HG03432 (cell line): ENCODE data around the gene SLC44A2.

ENCODE experiments used
- ATAC-seq: cut with Tn5 transposase; IDR thresholded peaks from one replicate; pipeline ENCODE4 v1.9.1; 2021; ENCODE audit warnings: mild to moderate bottlenecking, moderate library complexity; ENCODE audit not compliant: unreplicated experiment

SLC44A2 gene

DNA sequence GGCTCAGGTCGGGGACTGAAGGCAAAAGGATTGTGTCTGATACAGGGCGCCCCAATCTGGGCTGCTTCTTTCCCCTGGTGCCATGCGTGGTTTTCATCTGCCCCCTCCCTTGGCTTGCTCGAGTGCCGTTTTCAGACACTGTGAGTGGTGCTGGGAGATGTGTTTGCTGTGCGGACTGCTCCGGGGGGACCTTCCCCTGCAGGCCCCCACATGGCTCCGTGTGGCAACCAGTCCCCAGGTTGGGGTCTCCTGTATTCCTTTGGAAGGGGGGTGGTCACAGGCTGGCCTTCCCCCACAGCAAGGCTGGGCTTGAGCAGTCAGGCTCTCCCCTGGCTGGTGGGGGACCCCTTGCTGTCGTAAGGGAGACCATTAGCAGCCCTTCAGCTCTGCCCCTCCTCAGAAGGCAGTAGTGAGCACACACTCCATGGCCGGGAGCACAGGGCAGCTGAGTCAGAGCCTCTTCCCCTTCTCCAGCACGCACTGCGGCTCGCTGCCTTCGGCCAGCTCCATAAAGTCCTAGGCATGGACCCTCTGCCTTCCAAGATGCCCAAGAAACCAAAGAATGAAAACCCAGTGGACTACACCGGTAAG, 55.3 kb downstream of the SLC44A2 start:
- no peak for ATAC-seq

DNA sequence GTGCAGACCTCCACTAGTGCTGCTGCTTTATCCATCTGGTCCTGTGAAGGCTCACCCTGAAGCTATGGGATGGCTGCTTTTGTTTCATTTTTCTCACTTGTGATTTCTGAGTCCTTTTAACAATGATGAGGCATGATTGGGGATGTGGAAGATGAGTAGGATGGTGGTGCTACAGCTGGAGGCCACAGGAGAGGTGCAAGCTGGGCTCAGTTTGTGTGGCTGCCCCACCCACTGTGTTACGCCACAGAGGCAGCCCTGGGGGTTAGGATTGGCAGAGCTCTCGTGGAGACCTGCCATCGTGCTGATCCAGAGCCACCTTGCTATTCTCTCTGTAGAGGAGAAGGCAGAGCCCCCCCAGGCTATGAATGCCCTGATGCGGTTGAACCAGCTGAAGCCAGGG, 56.3 kb downstream of the SLC44A2 start:
- no peak for ATAC-seq

DNA sequence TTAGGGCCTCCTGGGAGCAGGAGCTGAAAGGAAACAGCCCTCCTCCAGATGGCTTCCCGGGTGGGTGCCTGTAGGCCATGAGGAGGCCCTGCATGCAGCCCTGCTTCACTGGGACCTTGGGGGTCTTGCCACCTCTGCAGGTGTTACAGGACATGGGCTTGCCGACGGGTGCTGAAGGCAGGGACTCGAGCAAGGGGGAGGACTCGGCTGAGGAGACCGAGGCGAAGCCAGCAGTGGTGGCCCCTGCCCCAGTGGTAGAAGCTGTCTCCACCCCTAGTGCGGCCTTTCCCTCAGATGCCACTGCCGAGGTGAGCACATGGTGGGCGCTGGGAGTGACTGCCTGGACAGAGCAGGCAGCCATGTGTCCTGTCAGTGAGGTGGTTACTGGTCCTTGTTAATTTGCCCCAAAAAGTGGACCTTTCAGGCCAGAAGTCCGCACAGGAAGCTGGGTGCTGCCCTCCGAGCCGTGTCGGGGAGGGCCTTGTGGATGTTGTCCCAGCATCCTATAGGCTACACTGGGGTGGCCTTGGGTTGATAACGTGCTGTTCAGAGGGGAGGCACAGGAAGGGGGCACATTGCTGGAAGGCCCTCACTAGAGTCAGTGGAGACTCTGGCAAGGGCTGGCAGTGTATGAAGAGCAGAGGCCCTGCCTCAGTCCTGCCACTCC, 57.2 kb downstream of the SLC44A2 start:
- ATAC-seq, result no peak

DNA sequence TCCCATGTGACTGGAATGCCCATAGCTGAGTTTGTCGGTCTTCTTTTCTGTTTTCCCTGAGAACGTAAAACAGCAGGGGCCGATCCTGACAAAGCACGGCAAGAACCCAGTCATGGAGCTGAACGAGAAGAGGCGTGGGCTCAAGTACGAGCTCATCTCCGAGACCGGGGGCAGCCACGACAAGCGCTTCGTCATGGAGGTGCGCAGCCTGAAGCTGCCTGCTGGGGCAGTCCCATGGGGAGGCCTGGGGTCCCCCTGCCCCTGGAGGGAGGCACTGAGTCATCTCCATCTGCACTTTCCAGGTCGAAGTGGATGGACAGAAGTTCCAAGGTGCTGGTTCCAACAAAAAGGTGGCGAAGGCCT, 57.7 kb downstream of the SLC44A2 start:
- no peak for ATAC-seq

DNA sequence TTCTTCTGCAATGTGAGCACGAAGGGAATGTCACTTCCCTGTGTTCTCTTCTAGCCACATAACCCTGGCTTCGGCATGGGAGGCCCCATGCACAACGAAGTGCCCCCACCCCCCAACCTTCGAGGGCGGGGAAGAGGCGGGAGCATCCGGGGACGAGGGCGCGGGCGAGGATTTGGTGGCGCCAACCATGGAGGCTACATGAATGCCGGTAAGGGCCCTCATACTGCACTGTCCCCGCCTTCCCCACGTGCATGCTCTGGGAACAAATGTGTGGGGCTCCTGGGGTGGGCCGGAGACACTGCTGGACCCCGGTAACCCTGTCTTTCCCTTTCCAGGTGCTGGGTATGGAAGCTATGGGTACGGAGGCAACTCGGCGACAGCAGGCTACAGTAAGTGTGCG, 58.2 kb downstream of the SLC44A2 start:
- ATAC-seq, result no peak

DNA sequence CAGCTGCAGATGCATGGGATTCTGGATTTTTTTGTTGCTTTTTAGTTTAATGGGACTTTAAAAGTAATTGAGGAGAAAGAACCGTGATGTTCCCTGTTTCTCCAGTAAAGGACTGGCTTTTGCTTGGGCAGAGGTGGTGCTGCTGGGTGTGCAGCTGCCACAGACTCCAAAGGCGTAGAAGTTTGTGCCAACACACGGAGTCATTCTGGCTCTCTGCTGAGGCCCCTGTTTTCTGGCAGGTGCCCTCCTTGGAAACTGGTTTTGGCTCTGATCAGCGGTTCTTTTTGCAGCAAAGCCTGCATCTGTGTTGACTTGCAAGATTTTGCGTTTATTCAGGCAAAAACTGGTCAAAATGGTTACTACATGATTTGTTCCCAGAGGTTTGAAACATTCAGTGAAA, 59.9 kb downstream of the SLC44A2 start:
- no peak for ATAC-seq

DNA sequence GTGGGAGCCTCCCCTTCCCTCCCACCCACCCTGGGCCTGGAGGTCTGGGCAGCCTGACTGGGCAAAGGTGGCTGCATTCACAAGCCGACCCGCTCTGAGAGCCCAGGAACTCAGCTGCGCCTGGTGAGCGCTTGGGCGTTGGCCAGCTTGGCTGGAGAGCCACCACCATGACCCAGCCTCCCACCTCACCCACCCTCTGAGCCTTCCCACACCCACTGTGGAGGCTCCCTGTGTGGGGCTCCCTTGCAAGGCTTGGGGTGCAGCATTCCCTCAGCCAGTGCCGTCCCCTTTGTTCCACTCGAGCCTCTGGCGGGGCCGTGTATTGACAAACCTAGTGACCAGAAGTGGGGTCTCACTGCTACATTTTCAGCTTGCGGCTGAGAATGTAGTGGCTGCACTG, 60.8 kb downstream of the SLC44A2 start:
- ATAC-seq, result no peak

DNA sequence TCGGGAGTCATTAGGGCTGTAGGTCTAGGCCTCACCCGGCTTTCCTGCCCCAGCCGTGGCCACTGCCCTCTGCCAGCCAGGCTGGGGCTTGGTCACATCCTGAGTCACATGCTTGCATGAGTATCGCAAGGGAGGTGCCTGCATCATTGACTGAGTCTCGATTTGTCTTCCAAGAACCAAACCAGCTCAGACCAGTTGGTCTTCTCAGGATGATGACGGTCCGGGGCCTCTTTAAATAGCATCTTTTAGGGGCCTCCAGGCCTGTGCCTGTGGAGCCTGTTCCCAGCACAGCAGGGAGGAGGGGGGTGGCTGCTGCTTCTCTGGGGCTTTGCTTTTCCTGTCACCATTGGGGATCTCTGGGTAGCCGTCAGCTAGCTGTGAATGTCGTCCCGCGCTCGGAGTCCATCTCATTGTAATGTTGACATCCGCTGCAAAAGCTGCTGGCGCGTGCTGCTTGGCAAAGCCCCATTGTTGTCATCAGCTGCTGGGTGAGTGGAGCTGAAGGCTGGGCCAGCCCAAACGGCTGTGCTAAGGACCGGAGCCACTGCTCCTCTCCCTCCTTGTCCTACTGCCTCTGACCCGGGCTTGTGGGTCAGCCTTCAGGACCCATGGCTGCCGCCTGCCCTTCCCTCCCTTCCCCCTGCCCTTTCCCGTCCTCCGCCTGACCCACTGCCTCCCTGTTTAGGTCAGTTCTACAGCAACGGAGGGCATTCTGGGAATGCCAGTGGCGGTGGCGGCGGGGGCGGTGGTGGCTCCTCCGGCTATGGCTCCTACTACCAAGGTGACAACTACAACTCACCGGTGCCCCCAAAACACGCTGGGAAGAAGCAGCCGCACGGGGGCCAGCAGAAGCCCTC, 61.5 kb downstream of the SLC44A2 start:
- no peak for ATAC-seq

DNA sequence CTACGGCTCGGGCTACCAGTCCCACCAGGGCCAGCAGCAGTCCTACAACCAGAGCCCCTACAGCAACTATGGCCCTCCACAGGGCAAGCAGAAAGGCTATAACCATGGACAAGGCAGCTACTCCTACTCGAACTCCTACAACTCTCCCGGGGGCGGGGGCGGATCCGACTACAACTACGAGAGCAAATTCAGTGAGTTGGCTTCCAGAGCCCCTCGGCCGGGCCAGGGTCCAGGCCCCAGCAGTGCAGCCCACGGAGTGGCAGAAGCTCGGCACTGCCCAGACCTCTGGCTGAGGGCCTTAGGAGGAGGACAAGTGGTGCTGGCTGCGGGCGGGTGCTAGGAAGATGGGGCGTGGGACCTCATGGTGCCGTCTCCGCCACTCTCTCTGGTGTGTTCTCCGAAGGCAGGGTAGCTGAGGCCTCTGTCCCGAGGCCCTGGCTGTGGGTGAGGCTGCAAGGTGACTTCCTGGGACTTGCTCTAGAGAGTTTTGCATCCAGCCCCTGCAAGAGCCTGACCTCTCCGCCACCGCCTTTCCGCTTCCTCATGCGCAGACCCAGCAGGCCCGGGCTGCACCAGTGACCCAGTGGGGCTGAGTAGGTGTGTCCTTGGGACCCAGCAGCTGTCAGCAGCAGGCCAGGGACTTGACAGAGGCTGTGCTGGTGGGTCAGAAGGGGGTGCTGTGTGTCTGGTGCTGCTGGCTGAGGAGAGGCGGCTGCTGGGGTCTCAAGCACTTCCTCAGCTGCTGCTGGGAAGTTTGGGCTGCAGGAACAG, 62.4 kb downstream of the SLC44A2 start:
- no peak for ATAC-seq

DNA sequence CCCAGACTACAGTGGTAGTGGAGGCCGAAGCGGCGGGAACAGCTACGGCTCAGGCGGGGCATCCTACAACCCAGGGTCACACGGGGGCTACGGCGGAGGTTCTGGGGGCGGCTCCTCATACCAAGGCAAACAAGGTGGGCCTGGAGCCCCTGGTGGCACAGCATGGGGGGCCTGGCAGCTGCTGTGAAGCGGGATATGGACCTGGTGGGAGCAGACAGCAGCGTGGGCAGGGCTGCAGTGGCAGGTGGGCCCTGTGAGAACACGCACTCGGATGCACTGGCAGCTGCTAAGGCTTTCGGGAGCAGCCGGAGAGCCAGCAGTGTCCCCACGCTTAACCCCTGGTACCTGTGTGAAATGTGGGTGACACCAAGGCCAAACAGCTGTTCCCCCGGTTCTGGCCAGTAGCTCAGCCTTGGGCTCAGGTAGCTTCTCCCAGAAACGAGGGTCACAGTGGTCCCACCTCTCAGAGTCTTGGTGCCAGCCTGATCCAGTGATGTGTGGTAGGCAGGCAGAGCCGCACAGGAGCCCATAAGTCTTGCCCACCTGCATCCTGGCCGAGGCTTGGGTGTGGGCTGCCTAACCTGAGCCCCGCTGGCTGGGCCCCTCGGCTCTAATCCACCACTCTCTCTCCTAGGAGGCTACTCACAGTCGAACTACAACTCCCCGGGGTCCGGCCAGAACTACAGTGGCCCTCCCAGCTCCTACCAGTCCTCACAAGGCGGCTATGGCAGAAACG, 63.4 kb downstream of the SLC44A2 start:
- no peak for ATAC-seq

DNA sequence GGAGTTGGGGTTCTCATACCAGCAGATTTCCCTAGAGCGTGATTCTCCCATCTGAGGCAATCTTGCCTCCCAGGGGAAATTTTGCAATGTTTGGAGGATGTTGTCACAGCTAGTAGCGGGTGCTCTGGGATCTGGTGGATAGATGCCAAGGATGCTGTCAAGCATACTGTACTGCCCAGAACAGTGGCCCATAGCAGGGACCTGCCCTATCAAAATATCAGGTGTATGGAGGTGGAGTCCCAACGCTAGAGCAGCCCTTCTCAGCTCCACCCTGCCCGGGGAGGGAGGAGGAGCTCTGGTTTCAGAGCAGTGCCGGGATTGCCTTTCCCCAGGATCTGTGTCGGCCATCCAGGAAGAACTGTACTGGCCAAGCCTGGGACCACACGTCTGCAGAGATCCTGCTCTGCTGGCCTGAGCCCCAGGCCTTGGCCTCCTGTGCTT, 65.0 kb downstream of the SLC44A2 start:
- no peak for ATAC-seq

DNA sequence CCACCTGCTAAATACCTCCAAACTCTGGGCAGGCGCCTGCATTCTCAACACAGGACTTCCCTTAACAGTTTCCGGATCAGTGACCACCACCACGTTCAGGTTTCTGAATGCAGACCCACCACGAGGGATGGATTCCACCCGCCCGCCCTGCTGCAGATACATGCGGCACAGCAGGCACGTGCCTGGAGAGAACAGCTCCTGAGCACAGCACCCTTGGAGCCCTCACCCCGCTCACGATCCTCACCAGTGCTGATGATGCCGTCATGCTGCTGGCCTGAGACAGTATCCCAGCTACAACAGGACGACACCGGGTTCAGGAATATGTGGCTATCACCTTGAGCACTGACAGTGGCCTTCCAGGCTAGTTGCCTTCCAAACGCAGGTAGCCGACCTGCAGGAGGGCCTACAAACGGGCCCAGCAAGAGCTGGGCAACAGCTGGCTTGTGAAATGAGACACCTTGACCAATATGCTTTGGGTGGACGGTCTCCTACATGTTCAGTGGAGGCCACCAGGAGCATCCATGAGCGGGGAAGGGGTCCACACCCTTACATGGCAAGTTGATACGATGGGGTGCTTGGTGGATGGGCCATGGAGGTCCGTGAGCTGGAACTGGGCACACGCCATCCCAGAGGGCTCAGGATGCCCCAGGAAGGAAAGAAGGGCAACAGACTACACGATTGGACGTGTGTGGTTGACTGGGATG, 66.0 kb downstream of the SLC44A2 start:
- ATAC-seq, result no peak

DNA sequence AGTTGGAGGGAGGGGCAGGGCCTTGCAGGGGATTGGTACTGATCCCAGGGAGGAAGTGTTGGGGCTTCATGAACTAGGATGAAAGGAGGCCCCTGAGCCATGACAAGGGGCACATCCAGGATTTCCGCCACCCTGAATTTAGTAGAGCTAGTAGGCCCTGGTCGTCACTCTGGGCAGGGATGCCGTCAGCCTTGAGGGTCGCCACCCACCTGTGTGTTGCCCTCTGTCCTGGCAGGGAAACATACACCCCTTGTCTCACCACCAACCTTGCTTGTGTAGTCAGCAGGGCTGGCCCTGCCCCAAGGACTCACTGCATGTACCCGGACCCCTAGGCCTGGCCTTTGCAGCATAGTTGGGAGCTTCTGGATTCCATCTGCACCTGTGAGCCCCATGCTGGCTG, 66.5 kb downstream of the SLC44A2 start:
- no peak for ATAC-seq

DNA sequence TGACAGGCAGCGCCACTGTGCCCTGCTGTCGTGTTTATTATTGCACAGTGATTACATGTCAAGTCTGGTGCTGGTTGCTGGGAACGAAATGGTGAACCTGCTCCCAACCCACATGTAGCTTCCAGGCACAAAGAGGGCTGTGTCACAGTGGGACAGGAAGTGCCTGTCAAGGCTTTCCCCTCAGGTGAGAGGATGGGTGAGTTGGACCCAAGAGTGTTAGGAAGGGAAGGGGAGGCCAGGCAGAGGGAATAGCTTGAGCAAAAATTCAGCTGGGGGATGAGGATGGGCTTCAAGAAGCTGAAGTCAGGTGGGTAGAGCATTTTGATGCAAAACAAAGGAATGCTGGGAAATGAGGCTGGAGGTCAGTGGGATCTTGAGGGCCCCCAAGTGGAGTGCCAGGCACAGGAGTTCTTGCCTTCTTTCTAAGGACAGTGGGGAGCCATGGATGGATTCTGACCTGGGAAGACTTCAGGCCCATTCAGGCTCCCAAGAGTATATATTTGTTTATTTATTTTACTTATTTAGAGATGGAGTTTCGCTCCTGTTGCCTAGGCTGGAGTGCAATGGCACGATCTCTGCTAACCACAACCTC, 67.4 kb downstream of the SLC44A2 start:
- ATAC-seq, result no peak
